SK-N-SH (cell line): ENCODE measurements around the gene NUP210L.
A peak's percentile ranks its signal among the peaks of the same experiment; 100 is the strongest.

Experiments used
- CHD2 ChIP-seq: fragments of 150-350 bp; IDR thresholded peaks from 2 replicates; pipeline ENCODE4 v1.6.1; 2018; ENCODE audit warnings: low read length; ENCODE audit not compliant: partially characterized antibody
- TF ChIP-seq, protein P1 (sequence below): IDR thresholded peaks from 2 replicates; pipeline ENCODE4 v1.4.0; 2012; ENCODE audit warnings: low read depth
- TF ChIP-seq, protein P2 (sequence below): fragments of 200-600 bp; sonication (generic); IDR thresholded peaks from 2 replicates; pipeline ENCODE4 v1.6.1; 2017; ENCODE audit warnings: antibody characterized with exemption, mild to moderate bottlenecking, moderate library complexity

DNA sequence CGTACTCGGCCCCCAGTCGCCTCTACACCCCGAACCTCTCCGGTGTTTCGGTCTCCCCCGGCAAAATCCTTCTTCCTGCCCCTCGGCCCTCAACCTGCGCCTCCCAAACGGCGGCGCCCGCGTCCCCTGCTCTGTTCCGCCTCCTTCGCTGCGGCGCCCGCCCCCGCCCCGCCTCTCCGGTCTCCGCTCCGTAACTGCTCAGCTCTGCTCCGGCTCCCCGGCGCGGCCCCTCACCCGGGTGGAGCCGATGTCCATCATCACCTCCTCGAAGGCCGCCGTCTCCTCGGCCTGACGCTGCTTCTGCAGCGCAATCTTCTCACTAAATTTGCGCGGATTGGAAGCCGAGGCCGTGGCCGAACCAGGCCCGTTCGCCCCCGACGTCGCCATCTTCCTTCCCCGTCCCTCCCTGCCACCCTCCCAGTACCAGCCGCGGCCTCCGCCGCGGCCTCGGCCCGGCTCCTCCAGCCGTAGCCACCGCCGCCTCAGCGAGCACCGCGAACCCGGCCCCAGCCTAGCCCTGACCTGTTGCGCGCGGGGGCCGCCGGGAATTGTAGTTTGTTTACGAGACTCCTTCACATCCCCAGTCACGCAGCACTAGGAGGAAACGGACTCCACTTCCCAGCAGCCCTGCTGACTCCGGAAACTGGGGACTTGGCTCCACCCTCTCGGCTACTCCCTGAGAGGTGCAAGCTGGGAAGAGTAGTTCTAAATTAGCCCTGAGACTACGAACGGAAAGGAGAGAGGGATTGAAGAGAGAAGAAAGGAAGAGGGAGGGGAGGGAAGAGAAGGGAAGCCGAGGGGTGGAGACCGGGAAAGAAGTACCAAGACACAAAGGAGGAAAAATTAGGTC lies 196.5 kb downstream of the NUP210L start, which contains the start of gene CRTC2:
- TF ChIP-seq, protein P1, sequence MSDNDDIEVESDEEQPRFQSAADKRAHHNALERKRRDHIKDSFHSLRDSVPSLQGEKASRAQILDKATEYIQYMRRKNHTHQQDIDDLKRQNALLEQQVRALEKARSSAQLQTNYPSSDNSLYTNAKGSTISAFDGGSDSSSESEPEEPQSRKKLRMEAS: no peak
- peak; percentile 96 for TF ChIP-seq CHD2
- TF ChIP-seq, protein P2, sequence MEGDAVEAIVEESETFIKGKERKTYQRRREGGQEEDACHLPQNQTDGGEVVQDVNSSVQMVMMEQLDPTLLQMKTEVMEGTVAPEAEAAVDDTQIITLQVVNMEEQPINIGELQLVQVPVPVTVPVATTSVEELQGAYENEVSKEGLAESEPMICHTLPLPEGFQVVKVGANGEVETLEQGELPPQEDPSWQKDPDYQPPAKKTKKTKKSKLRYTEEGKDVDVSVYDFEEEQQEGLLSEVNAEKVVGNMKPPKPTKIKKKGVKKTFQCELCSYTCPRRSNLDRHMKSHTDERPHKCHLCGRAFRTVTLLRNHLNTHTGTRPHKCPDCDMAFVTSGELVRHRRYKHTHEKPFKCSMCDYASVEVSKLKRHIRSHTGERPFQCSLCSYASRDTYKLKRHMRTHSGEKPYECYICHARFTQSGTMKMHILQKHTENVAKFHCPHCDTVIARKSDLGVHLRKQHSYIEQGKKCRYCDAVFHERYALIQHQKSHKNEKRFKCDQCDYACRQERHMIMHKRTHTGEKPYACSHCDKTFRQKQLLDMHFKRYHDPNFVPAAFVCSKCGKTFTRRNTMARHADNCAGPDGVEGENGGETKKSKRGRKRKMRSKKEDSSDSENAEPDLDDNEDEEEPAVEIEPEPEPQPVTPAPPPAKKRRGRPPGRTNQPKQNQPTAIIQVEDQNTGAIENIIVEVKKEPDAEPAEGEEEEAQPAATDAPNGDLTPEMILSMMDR: 0 out of 2 replicates have a peak, but pooled peaks have one; percentile 15
